Mesenchymal stem cell (in vitro differentiated cells and primary cell): ENCODE measurements around the gene PSMG2.

Source experiments
- DNase-seq: peaks from one replicate; pipeline ENCODE4 v3.0.0-alpha.2; 2013
- H2AFZ ChIP-seq: one replicate; pipeline ENCODE4 v1.6.1; 2013; ENCODE audit warnings: low read depth, mild to moderate bottlenecking, control low read depth, inconsistent platforms, low read length, moderate library complexity
- H2AK5ac ChIP-seq: 2 replicates; pipeline ENCODE4 v1.6.1; 2013; ENCODE audit warnings: low read length, moderate library complexity, mild to moderate bottlenecking, inconsistent platforms; ENCODE audit not compliant: severe bottlenecking
- H2BK120ac ChIP-seq: one replicate; pipeline ENCODE4 v1.6.1; 2013; ENCODE audit warnings: low read depth, mild to moderate bottlenecking, inconsistent platforms, low read length, moderate library complexity
- H2BK12ac ChIP-seq, 2 experiments: one replicate each; pipeline ENCODE4 v1.6.1; 2013; ENCODE audit warnings: inconsistent platforms in 2 of 2, low read length in 2 of 2, mild to moderate bottlenecking in 2 of 2, moderate library complexity in 2 of 2, control low read depth in 1 of 2
- H2BK15ac ChIP-seq: one replicate; pipeline ENCODE4 v1.6.1; 2013; ENCODE audit warnings: mild to moderate bottlenecking, low read depth, inconsistent platforms; ENCODE audit not compliant: poor library complexity, severe bottlenecking
- H2BK5ac ChIP-seq: 2 replicates; pipeline ENCODE4 v1.6.1; 2013; ENCODE audit warnings: low read depth, mild to moderate bottlenecking, low read length, control low read depth, inconsistent platforms; ENCODE audit not compliant: poor library complexity, severe bottlenecking
- H3K14ac ChIP-seq, 2 experiments: one replicate each; pipeline ENCODE4 v1.6.1; 2013; ENCODE audit warnings: inconsistent platforms in 2 of 2, low read length in 2 of 2, control low read depth in 1 of 2, mild to moderate bottlenecking in 1 of 2, moderate library complexity in 1 of 2
- H3K18ac ChIP-seq, 2 experiments: one replicate each; pipeline ENCODE4 v1.6.1; 2013; ENCODE audit warnings: inconsistent platforms in 2 of 2, low read length in 2 of 2, control low read depth in 1 of 2, low read depth in 1 of 2, mild to moderate bottlenecking in 1 of 2
- H3K23ac ChIP-seq, 2 experiments: one replicate each; pipeline ENCODE4 v1.6.1; 2013; ENCODE audit warnings: inconsistent platforms in 2 of 2, low read length in 2 of 2, mild to moderate bottlenecking in 2 of 2, moderate library complexity in 2 of 2, control low read depth in 1 of 2
- H3K27ac ChIP-seq: 2 replicates; pipeline ENCODE4 v1.5.1; 2013; ENCODE audit warnings: mild to moderate bottlenecking, moderate library complexity, low read length, control low read depth, inconsistent platforms; ENCODE audit not compliant: poor library complexity, severe bottlenecking
- H3K27me3 ChIP-seq, 2 experiments: 2 replicates each; pipeline versions ENCODE4 v1.6.1 to v1.7.0; 2013; ENCODE audit warnings: low read length in 2 of 2, mild to moderate bottlenecking in 2 of 2, moderate library complexity in 2 of 2, control low read depth in 1 of 2, inconsistent platforms in 1 of 2; ENCODE audit not compliant: control insufficient read depth in 1 of 2, insufficient read depth in 1 of 2
- H3K36me3 ChIP-seq, 2 experiments: 2 replicates each; pipeline versions ENCODE4 v1.6.1 to v1.7.0; 2013; ENCODE audit warnings: low read length in 2 of 2, control low read depth in 1 of 2, inconsistent platforms in 1 of 2, low read depth in 1 of 2, mild to moderate bottlenecking in 1 of 2; ENCODE audit not compliant: insufficient read depth in 2 of 2, control insufficient read depth in 1 of 2
- H3K4ac ChIP-seq, 2 experiments: one replicate each; pipeline ENCODE4 v1.6.1; 2013; ENCODE audit warnings: inconsistent platforms in 2 of 2, low read length in 2 of 2, mild to moderate bottlenecking in 2 of 2, moderate library complexity in 2 of 2, control low read depth in 1 of 2, low read depth in 1 of 2
- H3K4me1 ChIP-seq: 2 replicates; pipeline ENCODE4 v1.6.1; 2013; ENCODE audit warnings: low read depth, low read length, control low read depth; ENCODE audit not compliant: control insufficient read depth, insufficient read depth
- H3K4me2 ChIP-seq: 2 replicates; pipeline ENCODE4 v1.6.1; 2013; ENCODE audit warnings: low read length, mild to moderate bottlenecking, inconsistent platforms; ENCODE audit not compliant: poor library complexity, severe bottlenecking
- H3K4me3 ChIP-seq, 2 experiments: 2 replicates each; pipeline versions ENCODE4 v1.5.1 to v1.7.0; 2013; ENCODE audit warnings: low read length in 2 of 2, mild to moderate bottlenecking in 2 of 2, control low read depth in 1 of 2, low read depth in 1 of 2; ENCODE audit not compliant: insufficient read depth in 1 of 2
- H3K79me1 ChIP-seq: replicated peaks from 2 replicates; pipeline ENCODE4 v1.6.1; 2013; ENCODE audit warnings: mild to moderate bottlenecking, control low read depth, low read length, inconsistent platforms; ENCODE audit not compliant: poor library complexity, severe bottlenecking
- H3K9ac ChIP-seq: 2 replicates; pipeline ENCODE4 v1.7.0; 2013; ENCODE audit warnings: mild to moderate bottlenecking, low read length, moderate library complexity
- H3K9me3 ChIP-seq: 2 replicates; pipeline ENCODE4 v1.7.0; 2013; ENCODE audit warnings: mild to moderate bottlenecking, low read length; ENCODE audit not compliant: control insufficient read depth
- H4K8ac ChIP-seq: one replicate; pipeline ENCODE4 v1.6.1; 2013; ENCODE audit warnings: inconsistent platforms, mild to moderate bottlenecking, low read length, moderate library complexity
- H4K91ac ChIP-seq: one replicate; pipeline ENCODE4 v1.6.1; 2013; ENCODE audit warnings: mild to moderate bottlenecking, low read length, inconsistent platforms
- WGBS: methylation state at CpG from one replicate; pipeline ENCODE4 v1.1.7; 2013; ENCODE audit warnings: mixed read lengths; 5-methylcytosine and 5-hydroxymethylcytosine counted together

PSMG2 gene

DNA sequence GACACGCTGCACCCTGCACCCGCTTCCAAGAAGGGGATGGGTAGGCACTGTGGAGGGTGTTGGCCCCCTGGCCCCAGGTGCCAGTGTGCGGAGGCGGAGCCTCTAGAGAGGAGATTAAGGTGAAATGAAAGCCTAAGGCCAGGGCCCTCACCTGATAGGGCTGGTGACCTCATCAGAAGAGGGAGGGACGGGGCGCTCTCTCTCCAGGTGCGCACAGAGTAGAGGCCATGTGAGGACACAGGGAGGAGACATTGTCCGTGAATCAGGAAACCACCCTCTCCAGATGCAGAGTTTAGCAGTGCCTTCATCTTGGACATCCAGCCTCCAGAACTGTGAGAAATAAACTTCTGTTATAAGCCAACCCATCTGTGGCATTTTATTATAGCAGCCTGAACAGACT is 62.3 kb downstream of the PSMG2 start:
- Histone ChIP-seq H3K18ac (no peak overlapping the region), H2AFZ (no peak overlapping the region), H2BK120ac (no peak overlapping the region), H3K9me3 (no peaks in the 10 kb centered on the region), H3K4me2 (no peak overlapping the region), H2BK15ac (no peak overlapping the region), H4K91ac (no peak overlapping the region), H2AK5ac (no peak overlapping the region), H3K23ac (no peak overlapping the region), H3K36me3 (no peaks in the 10 kb centered on the region), H2BK5ac (no peak overlapping the region), H3K27ac (no peak overlapping the region), H3K14ac (no peak overlapping the region), H3K4me3 (no peak overlapping the region), H3K79me1 (no peaks in the 10 kb centered on the region), H3K27me3 (peaks cover 0 to 8% of the 10 kb centered on the region in 2 experiments), H4K8ac (no peak overlapping the region), H2BK12ac (no peak overlapping the region), H3K9ac (no peak overlapping the region), H3K4ac (no peak overlapping the region), H3K4me1 (peaks cover 2% of the 10 kb centered on the region)
- DNase-seq = no peak
- WGBS = 88% methylated on average over 8 of the region's 8 CpGs

DNA sequence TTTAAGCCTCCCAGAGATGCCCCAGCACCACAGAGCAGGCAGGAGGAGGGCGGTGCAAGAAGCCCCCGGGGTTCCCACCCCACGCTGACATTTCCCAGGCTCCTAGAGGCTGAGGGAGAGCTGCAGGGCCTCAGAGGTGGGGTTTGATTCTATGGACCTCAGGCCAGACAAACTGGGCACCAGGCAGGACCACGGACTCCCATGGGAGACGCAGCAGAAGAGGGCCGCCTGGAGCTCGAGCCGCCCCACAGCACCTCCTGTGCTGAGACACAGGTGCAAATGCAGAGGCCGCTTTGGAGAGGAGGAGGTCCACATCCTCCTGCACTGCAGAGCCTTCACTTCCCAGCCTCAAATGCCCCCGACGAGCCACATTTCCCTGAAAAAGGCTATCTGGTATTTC is 62.7 kb downstream of the PSMG2 start:
- Histone ChIP-seq H3K18ac (no peak overlapping the region), H2BK5ac (no peak overlapping the region), H3K36me3 (no peaks in the 10 kb centered on the region), H2BK15ac (no peak overlapping the region), H3K14ac (no peak overlapping the region), H3K9me3 (no peaks in the 10 kb centered on the region), H4K91ac (peak overlapping the region; percentile 10), H4K8ac (no peak overlapping the region), H2AFZ (no peak overlapping the region), H2AK5ac (no peak overlapping the region), H2BK120ac (no peak overlapping the region), H3K9ac (no peak overlapping the region), H3K27me3 (peaks cover 0 to 8% of the 10 kb centered on the region in 2 experiments), H3K79me1 (no peaks in the 10 kb centered on the region), H2BK12ac (no peak overlapping the region), H3K4me1 (peaks cover 5% of the 10 kb centered on the region), H3K4me2 (no peak overlapping the region), H3K23ac (no peak overlapping the region), H3K4ac (no peak overlapping the region), H3K4me3 (no peak overlapping the region), H3K27ac (no peak overlapping the region)
- WGBS = 89% methylated on average over 9 of the region's 11 CpGs
- DNase-seq = no peak

DNA sequence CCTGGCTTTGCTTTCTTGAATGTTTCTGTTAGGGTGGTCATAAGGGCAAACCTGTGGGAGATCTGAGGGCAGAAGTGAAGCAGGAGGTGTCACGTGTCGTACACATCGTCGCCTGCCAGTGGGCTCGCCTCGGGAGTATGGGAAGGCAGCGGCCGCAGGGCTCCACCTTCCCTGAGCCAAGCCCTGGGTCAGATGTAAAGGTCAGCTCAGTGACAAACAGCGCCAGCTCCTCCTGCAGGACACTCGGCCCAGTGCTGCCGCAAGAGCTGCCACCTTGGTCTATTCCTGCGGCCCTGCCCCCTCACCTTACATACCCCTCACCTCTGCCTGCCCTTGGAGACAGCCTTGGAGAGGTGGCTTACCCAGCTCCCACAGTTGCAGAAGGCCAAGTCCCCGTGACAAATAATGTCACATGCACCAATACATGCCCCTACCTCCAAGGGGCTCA is 64.2 kb downstream of the PSMG2 start:
- Histone ChIP-seq H3K27me3 (peaks cover 0 to 8% of the 10 kb centered on the region in 2 experiments), H2BK120ac (no peak overlapping the region), H3K36me3 (no peaks in the 10 kb centered on the region), H3K9ac (no peak overlapping the region), H3K27ac (no peak overlapping the region), H3K9me3 (no peaks in the 10 kb centered on the region), H3K4ac (no peak overlapping the region), H2AK5ac (no peak overlapping the region), H4K8ac (no peak overlapping the region), H3K14ac (no peak overlapping the region), H2BK12ac (no peak overlapping the region), H3K4me3 (no peak overlapping the region), H4K91ac (no peak overlapping the region), H3K79me1 (no peaks in the 10 kb centered on the region), H3K4me2 (no peak overlapping the region), H3K4me1 (peaks cover 5% of the 10 kb centered on the region), H2BK5ac (no peak overlapping the region), H2AFZ (no peak overlapping the region), H2BK15ac (no peak overlapping the region), H3K18ac (no peak overlapping the region), H3K23ac (no peak overlapping the region)
- WGBS = 37% methylated on average over 12 of the region's 13 CpGs
- DNase-seq = no peak

DNA sequence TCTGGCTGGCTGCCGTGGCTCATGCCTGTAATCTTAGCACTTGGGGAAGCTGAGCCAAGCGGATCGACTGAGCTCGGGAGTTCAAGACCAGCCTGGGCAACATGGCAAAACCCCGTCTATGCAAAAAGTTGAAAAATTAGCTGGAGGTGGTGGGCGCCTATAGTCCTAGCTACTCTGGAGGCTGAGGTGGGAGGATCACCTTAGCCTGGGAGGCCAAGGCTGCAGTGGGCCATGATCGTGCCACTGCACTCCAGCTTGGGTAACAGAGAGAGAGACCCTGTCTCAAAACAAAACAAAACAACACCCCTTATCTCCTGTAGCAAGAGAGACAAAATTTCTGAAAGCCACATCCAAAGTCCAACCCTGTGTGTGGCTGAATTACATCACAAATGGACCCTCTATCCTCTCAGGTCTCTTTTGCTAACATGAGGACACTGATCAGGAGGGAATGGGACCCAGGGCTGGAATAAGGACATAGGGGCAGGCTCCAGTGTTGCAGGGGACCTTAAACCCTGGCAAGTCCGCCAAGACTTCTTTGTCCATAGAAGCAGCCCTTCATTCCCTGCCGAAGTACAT is 64.8 kb downstream of the PSMG2 start:
- H3K27me3 ChIP-seq = peaks cover 0 to 8% of the 10 kb centered on the region in 2 experiments
- H3K79me1 ChIP-seq = no peaks in the 10 kb centered on the region
- no peak overlapping the region for H2BK12ac ChIP-seq
- no peaks in the 10 kb centered on the region for H3K9me3 ChIP-seq
- H2BK15ac ChIP-seq = no peak overlapping the region
- no peak overlapping the region for H4K8ac ChIP-seq
- WGBS = 91% methylated on average over 9 of the region's 9 CpGs
- H3K36me3 ChIP-seq = no peaks in the 10 kb centered on the region
- H3K4me3 ChIP-seq = no peak overlapping the region
- no peak overlapping the region for H4K91ac ChIP-seq
- H2BK120ac ChIP-seq = no peak overlapping the region
- no peak overlapping the region for H2AK5ac ChIP-seq
- H2AFZ ChIP-seq = no peak overlapping the region
- H3K27ac ChIP-seq = no peak overlapping the region
- H3K23ac ChIP-seq = no peak overlapping the region
- H3K4me2 ChIP-seq = no peak overlapping the region
- no peak overlapping the region for H2BK5ac ChIP-seq
- H3K4me1 ChIP-seq = peaks cover 5% of the 10 kb centered on the region
- H3K14ac ChIP-seq = no peak overlapping the region
- no peak overlapping the region for H3K9ac ChIP-seq
- no peak for DNase-seq
- H3K4ac ChIP-seq = no peak overlapping the region
- no peak overlapping the region for H3K18ac ChIP-seq
